SIG-M5 treated with dmso at 0.1 percent for 504 hours (cell line): ENCODE measurements around the gene HPCAL1.
A peak's percentile ranks its signal among the peaks of the same experiment; 100 is the strongest.
"Not testable (repeated sequence)": the region's sequence is repeated elsewhere in the genome, so short reads cannot be mapped to it uniquely, and the experiment has no call there.

Source experiments
- DNase-seq: peaks from one replicate; lab custom pipeline; 2025; ENCODE audit not compliant: unreplicated experiment; lab: John Stamatoyannopoulos, UW

The HPCAL1 gene

DNA sequence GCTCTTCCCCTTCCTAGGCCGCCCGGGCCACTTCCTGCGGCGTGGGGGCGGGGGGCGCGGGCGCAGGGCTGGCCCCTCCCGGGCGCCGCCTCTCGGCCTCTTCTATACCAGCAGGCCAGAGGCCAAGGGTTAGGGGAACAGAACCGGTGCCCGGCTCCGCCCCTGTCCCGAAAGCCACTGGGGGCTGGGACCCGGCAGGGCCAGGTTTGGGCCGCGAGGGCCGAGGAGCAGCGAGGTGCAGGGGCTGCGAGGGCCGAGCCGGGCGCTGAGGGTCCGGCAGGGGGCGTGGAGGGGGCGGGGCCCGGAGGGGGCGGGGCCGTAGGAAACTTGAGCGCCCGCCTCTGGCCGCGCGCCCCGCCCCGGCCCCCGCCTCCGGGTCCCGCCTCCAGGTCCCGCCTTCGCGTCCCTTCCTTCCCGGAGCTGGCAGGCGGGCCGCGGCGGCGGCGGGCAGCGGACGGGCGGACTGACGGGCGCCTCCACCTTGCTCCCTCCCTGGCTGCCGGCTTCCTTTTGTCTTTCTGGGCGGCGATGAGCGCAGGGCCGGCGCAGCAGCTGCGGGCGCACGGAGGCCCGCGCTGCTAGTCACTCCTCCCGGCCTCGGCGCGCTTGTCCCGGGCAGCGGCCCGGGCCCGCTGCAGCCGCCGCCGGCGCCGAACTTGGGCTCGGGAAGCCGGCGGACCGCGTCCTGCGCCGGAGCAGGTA, at the start of gene HPCAL1:
Gene HPCAL1 (plus strand): TSS at position 426 of the 702 bp plus-strand sequence. CDS start 116,854 bp downstream, outside the sequence.
- DNase-seq = peak; percentile 85

DNA sequence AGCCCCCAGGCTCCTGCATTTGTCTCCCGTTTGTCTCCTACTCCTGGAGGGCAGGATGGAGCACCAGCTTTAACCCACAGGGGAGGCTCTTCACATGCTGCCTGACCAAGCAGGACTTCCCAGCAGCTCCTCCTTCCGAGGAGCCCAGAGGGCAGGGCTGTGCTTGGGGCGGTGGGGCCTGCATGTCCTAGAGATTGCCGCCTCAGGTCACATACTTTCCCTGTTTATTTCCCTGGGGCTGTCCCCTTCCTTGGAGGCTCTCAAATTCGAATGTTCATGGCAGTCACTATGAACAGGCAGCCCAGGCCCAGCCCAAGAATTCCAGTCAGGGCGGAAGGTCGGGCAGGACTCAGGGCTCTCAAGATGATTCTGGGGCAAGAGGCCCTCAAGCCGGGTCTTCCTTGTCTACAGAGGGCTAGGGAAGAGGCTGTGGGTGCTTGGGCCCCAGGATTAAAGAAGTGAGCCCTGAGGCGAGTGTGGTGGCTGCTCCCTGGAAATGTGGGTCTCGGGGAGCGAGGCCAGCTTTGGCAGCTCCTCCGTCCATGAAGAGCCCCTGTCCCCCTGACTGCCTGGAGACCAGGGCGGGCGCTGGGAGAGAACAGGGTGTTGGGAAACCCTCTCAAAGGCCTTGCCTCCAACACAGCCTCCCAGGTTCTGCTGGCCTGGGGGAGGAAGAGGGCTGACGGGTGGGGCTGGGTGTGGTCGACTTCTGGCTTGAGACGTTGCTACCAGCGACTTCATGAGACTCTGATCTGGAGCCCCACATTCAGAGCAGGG, 48.9 kb upstream of the HPCAL1 start:
- DNase-seq = no peak

DNA sequence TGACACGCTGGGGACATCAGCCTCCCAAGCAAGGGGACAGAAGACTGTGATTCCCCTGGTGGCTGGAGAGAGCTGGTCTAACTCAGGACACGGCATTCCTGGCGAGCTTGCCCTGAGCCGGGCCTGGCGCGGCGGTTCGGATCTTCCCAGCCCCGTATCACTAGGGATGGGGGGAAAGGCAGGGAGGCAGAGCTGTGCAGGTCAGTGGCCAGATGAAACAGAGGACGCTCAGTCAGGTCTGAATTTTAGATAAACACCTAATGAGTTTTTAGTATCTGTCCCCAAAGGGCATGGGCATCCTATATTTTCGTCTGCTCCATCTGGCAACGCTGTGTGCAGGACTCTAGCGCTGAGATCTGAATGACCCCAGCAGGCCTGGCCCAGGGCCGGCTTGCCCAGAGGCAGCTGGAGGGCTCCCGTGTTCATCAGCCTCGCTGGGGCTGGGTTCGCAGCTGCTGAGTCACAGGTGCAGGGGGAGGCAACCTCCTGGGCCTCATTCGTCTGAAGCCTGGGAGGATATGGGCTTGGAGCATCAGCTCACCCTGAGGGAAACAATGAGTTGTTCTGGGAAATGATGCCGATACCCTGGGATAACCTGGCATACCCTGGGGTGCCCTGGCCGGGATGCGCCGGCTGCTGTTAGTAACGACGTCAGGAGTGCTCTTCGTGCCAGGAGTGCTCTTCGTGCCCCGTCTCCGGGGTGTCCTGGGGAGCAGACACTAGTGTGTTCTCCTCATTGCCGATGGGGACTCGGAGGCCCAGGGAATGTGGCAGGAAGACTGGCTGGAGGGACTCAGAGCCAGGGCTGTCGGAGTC, 48.1 kb upstream of the HPCAL1 start:
- no peak for DNase-seq

DNA sequence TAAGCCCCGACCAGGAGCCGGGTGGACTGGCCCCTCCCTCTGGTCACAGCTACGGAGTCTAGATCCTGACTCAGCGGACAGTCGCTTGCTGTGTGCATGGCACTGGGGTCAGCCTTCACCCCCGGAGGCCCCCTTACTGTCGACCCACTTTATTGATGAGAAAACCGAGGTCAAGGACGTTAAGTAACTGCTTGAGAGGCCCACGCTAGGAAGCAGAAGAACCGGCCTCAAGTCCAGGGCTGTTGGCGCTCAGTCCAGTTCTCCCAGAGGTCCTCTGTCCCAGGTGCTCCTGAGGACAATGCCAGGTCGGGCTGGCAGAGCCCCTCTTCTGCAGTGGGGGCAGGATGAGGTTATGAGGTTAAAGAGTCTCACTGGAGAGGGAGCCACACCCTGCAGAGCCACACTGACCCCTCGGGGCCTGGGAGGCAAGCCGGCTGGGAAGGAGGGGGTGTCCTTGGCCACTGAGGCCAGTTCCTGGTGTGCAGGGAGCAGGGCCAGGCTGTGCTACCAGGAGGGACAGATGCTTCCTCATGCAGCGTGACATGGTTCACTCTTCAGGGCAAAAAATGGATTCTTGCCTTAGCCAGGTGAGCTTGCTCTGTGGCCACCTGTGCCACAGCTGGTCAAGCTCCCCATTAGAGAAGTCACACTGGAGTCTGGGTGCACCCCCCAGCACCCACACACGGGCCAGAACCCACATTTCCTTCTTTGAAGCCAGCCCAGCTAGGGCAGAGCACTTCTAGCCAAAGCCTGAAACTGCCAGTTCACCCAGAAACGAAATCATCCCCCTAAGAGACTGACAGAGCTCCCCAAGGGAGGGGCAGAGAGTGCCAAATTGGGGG, 47.3 kb upstream of the HPCAL1 start:
- no peak for DNase-seq

DNA sequence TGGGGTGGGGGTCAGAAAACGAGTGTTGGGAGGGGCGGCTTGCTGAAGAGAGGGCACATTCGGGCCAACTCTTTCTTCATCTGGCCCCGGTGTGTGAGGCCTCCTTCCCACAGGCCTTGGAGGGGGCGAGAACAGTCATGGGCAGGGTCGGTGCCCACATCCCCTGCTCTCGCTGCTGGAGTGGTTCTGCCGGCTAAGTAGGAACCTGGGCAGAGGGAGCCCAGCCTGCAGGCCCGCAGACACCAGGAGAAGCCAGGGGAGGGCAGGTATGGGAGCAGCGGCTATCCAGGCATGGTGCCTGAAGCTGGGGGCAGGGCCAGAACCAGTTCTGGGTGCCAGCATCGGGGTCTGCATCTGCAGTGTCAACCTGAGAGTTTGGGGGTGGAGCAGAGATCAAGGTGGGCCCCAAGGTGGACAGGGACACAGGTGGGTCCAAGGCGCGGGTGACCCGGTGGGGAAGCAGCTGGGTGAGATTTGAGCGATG, 46.6 kb upstream of the HPCAL1 start:
- no peak for DNase-seq

DNA sequence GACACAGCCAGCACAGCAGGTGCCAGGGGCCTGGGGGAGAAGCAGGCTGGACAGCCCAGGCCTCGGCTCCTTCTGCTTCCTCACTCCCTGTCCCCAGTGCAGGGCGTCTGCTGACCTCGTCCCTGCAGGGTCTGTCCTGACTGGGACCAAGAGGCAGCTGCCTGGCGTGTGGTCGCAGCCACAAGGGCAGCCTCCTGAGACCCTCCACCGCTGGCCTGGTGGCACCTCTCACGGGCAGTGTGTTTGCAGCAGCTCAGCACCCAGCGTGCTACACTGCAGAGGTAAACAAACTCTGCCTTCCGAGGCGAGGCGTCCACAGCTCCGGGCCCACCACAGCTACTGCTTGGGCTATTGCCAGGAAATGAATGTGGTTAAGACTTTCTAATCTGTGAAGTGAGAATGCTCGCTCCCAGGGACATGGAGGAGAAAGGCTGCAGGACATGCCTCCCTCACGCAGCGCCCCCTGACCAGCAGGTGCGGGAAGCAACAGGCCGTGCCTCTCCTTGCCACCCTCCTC, 46.1 kb upstream of the HPCAL1 start:
- DNase-seq = no peak

DNA sequence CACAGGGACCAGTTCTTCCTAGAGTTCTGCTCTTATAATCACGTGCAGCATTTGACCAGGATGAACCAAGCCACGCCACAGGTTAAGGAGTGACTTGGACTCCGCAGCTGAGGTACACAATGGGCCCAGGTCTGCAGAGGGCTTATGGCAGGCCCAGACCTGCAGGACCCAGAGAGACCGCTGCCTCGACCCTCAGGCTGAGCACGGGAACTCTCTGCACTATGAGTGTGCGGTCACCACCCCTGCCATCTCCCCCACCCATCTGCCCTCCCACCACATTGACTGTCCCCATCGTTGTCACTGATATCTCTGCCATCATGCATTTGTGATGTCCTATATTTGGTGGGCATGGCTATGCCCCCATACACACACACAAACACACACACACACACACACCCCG, 45.7 kb upstream of the HPCAL1 start:
- DNase-seq = no peak

DNA sequence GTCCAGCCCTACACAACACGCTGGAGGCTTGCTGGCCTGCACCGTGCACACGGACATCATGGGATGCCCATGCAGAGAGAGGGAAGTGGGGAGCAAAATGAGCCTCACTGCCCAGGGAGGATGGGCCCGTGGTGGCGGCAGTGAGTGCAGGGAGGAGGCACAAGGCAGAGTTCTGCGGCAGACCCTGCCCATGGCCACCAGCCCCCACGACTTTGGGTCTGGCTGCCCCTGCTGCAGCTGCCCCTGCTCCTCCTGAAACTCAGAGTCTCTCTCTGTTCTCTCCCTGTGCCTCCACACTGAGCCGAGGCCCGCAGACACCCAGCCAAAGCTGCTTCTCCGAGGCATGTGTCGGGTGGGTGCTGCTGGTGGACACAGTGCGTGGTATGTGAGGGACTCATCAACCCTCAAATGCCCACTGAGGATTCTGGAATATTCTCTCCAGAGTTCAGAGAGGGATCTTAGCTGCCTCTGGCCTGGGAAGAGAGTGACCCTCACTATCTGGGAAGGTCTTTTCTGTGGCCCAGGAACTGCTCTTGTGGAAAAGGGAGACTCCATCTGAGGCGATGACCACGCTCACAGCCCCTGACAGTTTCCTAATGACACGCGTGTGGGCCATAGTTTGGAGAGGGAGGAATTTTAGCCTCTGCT, 45.1 kb upstream of the HPCAL1 start:
- no peak for DNase-seq

DNA sequence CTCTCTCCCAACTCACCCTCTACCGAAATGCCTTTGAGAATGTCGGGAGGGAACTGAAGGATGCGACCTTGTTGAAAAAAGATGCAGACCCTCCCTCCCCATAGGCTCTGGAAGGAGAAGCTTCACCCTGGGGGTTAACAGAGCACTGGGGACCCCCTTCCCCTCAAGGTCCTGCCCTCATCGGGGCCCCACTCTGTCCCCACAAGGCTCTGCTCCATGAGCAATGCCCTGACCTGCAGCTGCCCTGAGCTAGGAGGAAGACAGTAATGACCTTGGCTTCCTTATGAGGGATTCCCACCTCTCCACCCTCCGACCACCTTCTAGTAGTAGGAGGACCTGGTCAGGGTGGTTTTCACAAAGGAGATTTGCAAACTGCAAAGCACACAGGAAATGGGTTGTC, 44.4 kb upstream of the HPCAL1 start:
- no peak for DNase-seq

DNA sequence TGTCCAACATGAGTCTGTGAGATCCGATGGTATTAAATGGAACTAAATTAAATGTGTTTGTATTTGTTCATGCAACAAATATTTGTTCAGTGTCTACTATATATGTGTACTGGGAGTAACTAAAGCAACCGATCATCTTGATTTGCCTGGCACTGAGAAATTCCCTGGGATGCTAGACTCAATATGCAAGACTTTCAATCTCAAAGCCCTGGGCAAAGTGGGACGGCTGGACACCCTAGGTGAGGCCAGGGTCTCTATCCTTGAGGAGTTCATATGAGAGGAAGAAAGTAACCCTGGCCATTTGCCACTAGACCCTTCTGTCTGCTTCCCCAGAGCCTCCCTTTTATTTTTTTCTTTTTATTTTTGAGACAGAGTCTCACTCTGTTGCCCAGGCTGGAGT, 44.0 kb upstream of the HPCAL1 start:
- no peak for DNase-seq

DNA sequence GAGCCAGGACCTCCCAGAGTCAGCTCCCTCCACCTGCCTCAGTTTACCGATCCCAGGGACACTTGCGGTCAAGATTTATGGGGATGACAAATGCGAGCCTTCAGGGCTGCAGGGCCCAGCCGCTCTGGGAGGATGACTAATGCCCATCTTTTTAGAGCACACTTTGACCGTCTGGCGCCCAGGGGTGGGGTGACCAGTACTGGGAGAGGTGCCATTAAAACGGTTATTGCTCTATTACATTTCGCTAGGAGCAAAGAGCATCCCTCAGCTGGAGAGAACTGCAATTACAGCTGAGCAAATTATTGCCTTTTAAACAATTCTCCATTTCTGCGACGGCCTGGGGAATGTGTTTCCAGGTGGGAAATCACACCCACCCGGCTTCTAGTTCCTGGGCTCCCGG, 42.6 kb upstream of the HPCAL1 start:
- no peak for DNase-seq

DNA sequence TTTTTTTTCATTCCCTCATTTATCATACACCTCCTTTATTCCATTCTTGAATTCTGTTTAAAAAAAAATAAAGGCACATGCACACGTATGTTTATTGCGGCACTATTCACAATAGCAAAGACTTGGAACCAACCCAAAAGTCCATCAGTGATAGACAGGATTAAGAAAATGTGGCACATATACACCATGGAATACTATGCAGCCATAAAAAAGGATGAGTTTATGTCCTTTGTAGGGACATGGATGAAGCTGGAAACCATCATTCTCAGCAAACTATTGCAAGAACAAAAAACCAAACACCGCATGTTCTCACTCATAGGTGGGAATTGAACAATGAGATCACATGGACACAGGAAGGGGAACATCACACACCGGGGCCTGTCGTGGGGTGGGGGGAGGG, 39.2 kb upstream of the HPCAL1 start:
- DNase-seq = not testable (repeated sequence)

DNA sequence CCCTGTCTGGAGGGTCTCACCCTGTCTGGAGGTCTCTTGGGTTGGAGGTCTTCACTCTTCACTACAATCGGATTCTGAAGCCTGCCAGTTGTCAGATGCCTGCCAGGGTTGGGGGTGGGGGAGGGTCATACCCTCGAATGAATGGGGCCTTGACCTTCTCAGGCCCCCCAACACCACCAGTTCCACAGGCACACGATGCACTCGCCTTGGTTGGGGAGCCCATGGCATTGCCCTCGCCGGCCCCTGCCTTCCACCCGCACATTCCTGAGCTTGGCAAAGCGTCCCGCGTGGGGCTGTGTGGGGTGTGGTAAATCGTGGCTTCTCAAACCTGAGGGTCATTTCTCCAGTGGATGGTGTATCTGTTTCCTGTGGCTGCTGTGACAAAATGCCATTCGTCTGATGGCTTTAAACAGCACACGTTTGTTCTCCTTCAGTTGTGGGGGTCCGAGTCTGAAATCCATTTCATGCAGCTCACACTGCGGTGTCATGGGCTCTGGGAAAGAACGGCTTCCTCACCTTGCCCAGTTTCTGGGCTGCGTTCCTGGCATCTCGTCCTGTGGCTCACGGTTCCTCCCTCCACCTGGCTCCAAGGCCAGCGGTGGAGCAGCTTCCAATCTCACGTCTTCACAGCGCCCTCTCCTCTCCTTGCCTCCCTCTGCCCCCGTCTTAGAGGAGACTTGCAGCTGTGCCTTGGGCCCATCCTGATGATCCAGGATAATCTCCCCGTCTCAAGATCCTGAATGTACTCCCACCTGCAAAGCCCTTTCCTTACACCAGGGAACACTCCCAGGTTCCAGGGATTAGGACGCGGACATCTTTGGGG, 38.0 kb upstream of the HPCAL1 start:
- DNase-seq = no peak

DNA sequence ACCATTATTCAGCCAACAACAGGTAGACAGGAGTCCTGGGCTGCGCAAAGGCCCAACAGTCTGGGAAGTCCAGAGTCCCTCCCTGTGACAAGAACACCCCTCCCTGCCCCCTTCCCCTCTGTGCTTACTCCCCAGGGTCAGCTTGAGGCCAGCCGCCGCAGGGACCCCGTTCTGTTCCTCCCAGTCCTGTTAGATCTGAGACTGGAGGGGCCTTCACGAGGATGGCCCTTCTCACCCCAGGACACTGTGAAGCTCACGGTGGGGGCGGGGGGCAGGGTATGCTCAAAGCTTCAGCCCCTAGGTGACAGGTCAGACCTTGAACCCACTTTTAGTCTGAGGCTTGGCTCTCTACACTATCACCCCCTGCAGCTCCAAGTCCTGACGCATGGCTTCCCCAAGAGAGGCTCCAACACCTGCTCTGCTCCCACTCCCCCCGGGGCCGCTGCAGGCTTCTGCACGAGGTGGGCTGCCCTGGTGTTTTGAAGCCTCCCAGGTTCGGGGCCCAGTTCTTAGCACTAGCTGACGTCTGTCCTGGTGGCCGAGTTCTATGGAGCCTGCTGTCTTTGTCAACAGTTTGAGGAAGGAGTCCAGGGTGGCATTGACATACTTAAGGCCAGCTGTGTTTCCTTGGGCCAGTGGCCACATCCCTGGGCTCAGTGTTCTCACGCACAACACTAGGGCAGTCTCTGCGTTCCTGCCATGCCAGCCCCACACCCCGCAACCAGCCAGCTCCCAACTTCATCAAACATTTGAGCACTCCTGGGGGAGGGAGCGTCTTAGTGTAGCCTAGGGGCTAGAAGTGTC, 37.2 kb upstream of the HPCAL1 start:
- no peak for DNase-seq

DNA sequence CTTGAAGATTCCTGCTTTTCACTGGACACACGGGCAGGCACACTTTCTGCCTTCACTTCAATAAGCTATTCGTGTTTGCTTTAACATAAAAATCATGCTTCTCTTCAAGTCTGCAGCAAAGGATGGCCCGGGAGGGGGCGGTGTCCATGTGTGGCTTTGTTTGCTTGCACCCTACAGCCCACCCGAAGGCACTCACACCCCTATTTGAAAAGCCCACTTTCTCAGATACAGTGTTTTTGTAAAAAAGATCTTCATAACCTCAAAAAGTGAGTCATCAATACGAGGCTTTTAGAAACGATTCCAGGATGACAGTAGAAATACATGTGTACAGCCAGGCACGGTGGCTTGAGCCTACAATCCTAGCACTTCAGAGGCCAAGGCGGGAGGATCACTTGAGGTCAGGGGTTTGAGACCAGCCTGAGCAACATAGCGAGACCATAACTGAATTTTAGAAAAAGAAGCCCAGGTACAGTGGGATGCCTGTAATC, 36.5 kb upstream of the HPCAL1 start:
- no peak for DNase-seq

DNA sequence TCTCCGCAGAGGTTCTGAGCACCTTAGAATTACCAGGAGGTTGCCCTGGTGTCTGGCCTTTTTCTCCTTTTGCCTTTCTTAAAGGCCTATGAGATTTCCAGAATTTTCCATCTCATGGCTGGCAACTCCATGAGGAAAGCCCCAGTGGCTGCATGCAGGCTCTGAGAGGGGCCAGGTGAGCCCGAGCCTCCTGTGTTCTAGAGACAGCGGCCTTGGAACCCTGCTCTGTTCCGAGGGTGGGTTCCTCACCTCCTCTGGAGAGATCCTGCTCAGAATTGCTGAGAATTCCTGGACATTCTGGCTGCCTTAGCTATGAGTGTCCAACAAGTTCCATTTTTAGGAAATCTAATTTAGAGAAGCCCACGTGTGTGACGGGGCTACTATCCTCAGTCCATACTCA, 35.7 kb upstream of the HPCAL1 start:
- DNase-seq = no peak

DNA sequence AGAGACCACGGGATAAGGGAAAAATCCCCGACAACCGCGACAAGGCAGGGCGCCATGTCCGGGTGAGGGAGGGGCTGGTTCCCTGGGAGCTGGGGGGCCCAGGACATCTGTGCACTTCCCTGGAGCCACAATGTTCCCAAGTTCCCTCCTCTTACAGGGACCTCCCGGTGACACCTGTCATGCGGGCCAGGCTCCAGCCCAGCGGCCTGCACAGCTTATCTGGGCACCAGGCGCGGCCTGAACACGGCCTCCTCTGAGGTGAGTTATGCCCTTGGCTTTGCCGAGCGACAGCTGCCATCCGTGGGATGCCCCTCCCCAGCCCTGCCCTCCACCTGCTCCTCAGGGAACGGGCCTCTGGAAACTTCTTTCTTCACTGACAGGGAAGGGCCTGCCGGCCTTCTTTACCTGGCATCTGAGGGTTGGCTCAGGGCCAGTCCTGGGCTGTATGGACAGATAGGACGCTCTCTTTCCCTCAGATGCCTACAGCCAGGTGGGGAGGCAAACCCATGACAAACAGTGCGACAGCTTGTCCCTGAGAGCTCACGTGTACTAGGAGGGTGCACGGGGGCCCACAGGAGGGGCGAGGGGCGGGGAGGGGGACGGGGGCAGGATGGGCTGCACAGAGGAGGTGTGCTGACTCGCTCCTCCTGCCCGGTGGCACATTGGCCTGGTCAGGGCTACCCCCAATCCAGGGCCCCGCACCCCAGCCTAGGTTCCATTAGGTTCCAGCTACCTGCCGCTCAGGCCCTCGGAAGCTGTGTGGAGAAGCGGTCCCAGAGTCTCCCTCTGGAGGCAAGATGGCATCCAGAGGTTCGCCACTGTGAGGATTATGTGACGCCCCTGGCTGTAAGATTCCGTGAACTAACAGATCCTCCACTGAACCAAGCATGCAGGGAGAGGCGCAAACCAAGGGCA, 34.9 kb upstream of the HPCAL1 start:
- DNase-seq = no peak
